K562 (cell line): Measurements from ENCODE around the gene PLPP4. TPM values are rescaled to one million over a fixed set of nuclear protein-coding genes. Genes with fewer than 3 reads are reported as not detected.

Experiments
- ATAC-seq: fragments of 200-7000 bp; cut with Tn5 transposase; 3 replicates; pipeline ENCODE4 v1.9.1; 2020; ENCODE audit warnings: moderate library complexity
- BruUV-seq: library from RNA; stranded (reverse); fragments of 400-500 nt; replicated peaks from 2 replicates; lab custom pipeline; 2021; lab: Mats Ljungman, UMichigan
- CTCF ChIA-PET: fragments of 300-600 bp; formaldehyde crosslinking; extraction: SDS; loops from one replicate; lab custom pipeline; 2021; ENCODE audit warnings: low intra/inter-chr PET ratio; lab: Yijun Ruan, JAX
- POLR2A ChIA-PET: fragments of 300-600, 350-650 bp; sonication (Branson Sonifier 250); formaldehyde crosslinking; extraction: SDS; loops from one replicate; lab custom pipeline; 2021; ENCODE audit warnings: antibody characterized with exemption, inconsistent platforms; lab: Yijun Ruan, JAX
- DNase-seq, 4 experiments: peaks; one replicate each; pipeline versions ENCODE4 v3.0.0 to v3.0.0-alpha.2; 2011 to 2018; ENCODE audit warnings: low spot score in 3 of 4, mixed read lengths in 3 of 4; ENCODE audit errors: extremely low read depth in 1 of 4
- FAIRE-seq: peaks from 2 replicates; lab custom pipeline; 2011; peaks lifted over from hg19 to GRCh38; lab: Jason Lieb, UNC
- H2AFZ ChIP-seq: 2 replicates; pipeline ENCODE4 v1.6.0; 2011; ENCODE audit warnings: low read depth, low read length, control low read depth, inconsistent platforms
- H3K27ac ChIP-seq: fragments of 200-600 bp; 3 replicates; pipeline ENCODE4 v1.8.0; 2011; ENCODE audit warnings: low read depth, mild to moderate bottlenecking, control low read depth, inconsistent platforms, low read length, moderate library complexity, mixed read lengths; ENCODE audit errors: extremely low read depth
- H3K27me3 ChIP-seq, 2 experiments: fragments of 300-600 bp in 1 of 2; 2 replicates in 1 of 2; 3 replicates in 1 of 2; pipeline versions ENCODE4 v1.6.0 to v1.8.0; 2011; ENCODE audit warnings: inconsistent platforms in 2 of 2, low read length in 2 of 2, mild to moderate bottlenecking in 1 of 2, mixed read lengths in 1 of 2, moderate library complexity in 1 of 2; ENCODE audit not compliant: control insufficient read depth in 2 of 2, insufficient read depth in 2 of 2
- H3K36me3 ChIP-seq: fragments of 300-600 bp; 3 replicates; pipeline ENCODE4 v1.8.0; 2011; ENCODE audit warnings: mild to moderate bottlenecking, low read length, inconsistent platforms; ENCODE audit not compliant: control insufficient read depth, insufficient read depth
- H3K4me1 ChIP-seq, 2 experiments: fragments of 200-600 bp in 1 of 2; replicated peaks in 1 of 2; 2 replicates in 1 of 2; 3 replicates in 1 of 2; pipeline versions ENCODE4 v1.5.1 to v1.8.0; 2011; ENCODE audit warnings: inconsistent platforms in 2 of 2, low read length in 2 of 2, mild to moderate bottlenecking in 1 of 2, mixed read lengths in 1 of 2, moderate library complexity in 1 of 2; ENCODE audit not compliant: control insufficient read depth in 2 of 2, insufficient read depth in 2 of 2
- H3K4me2 ChIP-seq: 2 replicates; pipeline ENCODE4 v1.6.1; 2011; ENCODE audit warnings: low read length, control low read depth, inconsistent platforms, mixed read lengths; ENCODE audit not compliant: insufficient read depth
- H3K4me3 ChIP-seq: fragments of 200-600 bp; sonication (generic), shearing (Covaris generic); 2 replicates; pipeline ENCODE4 v1.5.1; 2016; ENCODE audit warnings: control low read depth, inconsistent platforms
- H3K79me2 ChIP-seq: fragments of 200-600 bp; 3 replicates; pipeline ENCODE4 v1.8.0; 2011; ENCODE audit warnings: low read length, inconsistent platforms; ENCODE audit not compliant: control insufficient read depth, insufficient read depth
- H3K9ac ChIP-seq, 2 experiments: 2 replicates each; pipeline versions ENCODE4 v1.6.0 to v1.6.1; 2011; ENCODE audit warnings: low read depth in 2 of 2, low read length in 2 of 2, control low read depth in 1 of 2, inconsistent platforms in 1 of 2, mild to moderate bottlenecking in 1 of 2, mixed read lengths in 1 of 2; ENCODE audit not compliant: insufficient read depth in 1 of 2
- H3K9me1 ChIP-seq: one replicate; pipeline ENCODE4 v1.6.0; 2011; ENCODE audit warnings: inconsistent platforms, mild to moderate bottlenecking, low read length, moderate library complexity; ENCODE audit not compliant: control insufficient read depth, insufficient read depth
- H3K9me3 ChIP-seq: replicated peaks from 2 replicates; pipeline ENCODE4 v1.5.1; 2011; ENCODE audit warnings: low read depth, low read length, inconsistent platforms; ENCODE audit not compliant: control insufficient read depth, insufficient read depth
- H4K20me1 ChIP-seq: replicated peaks from 2 replicates; pipeline ENCODE4 v1.6.1; 2011; ENCODE audit warnings: low read length, inconsistent platforms, mixed read lengths; ENCODE audit not compliant: control insufficient read depth, insufficient read depth
- ATF2 ChIP-seq: sonication (generic); formaldehyde crosslinking; IDR thresholded peaks from 2 replicates; pipeline ENCODE4 v1.8.1; 2022; ENCODE audit warnings: missing genetic modification reagents
- BACH1 ChIP-seq: fragments of 200-800 bp; sonication (Bioruptor generic); IDR thresholded peaks from 2 replicates; pipeline ENCODE4 v1.6.1; 2016; ENCODE audit warnings: missing genetic modification characterization, missing compliant biosample characterization
- BRCA1 ChIP-seq, 2 experiments: fragments of 450-650 bp in 1 of 2; sonication (generic) in 1 of 2; formaldehyde crosslinking in 1 of 2; IDR thresholded peaks; 2 replicates each; pipeline versions ENCODE4 v1.5.0 to v1.6.1; 2017 to 2020; ENCODE audit warnings: mild to moderate bottlenecking in 1 of 2, missing genetic modification reagents in 1 of 2
- CBX1 ChIP-seq: sonication (generic); IDR thresholded peaks from 2 replicates; pipeline ENCODE4 v1.6.1; 2016; ENCODE audit warnings: antibody characterized with exemption, low read depth, mild to moderate bottlenecking
- CGGBP1 ChIP-seq: fragments of 250-450 bp; sonication (Bioruptor Pico); IDR thresholded peaks from 2 replicates; pipeline ENCODE4 v1.9.0; 2021; ENCODE audit warnings: mild to moderate bottlenecking
- CREB1 ChIP-seq, 2 experiments: sonication (generic) in 1 of 2; formaldehyde crosslinking in 1 of 2; IDR thresholded peaks; 2 replicates each; pipeline versions ENCODE4 v1.6.1 to v1.8.0; 2012 to 2022; ENCODE audit warnings: inconsistent platforms in 1 of 2, mild to moderate bottlenecking in 1 of 2, missing genetic modification reagents in 1 of 2, moderate library complexity in 1 of 2
- ERF ChIP-seq: fragments of 450-650 bp; formaldehyde crosslinking; IDR thresholded peaks from 2 replicates; pipeline ENCODE4 v1.4.0; 2020; ENCODE audit warnings: mild to moderate bottlenecking, mixed read lengths
- ESRRA ChIP-seq: fragments of 450-650 bp; IDR thresholded peaks from 2 replicates; pipeline ENCODE4 v1.6.1; 2014; ENCODE audit warnings: low read depth, mild to moderate bottlenecking, moderate library complexity, borderline replicate concordance
- GABPA ChIP-seq: fragments of 200-800 bp; sonication (Bioruptor generic); conservative IDR thresholded peaks from 2 replicates; pipeline ENCODE4 v1.6.1; 2016; ENCODE audit warnings: low read depth, missing genetic modification characterization, missing compliant biosample characterization
- PCBP2 ChIP-seq: fragments of 200-400 bp; formaldehyde crosslinking; IDR thresholded peaks from 2 replicates; pipeline ENCODE4 v1.6.1; 2018; ENCODE audit warnings: low read length, low read depth, mild to moderate bottlenecking, moderate library complexity; ENCODE audit not compliant: poor library complexity, severe bottlenecking
- POLR2B ChIP-seq: fragments of 450-650 bp; IDR thresholded peaks from 2 replicates; pipeline ENCODE4 v1.6.1; 2018; ENCODE audit warnings: low read depth; ENCODE audit not compliant: partially characterized antibody
- SNRNP70 ChIP-seq: fragments of 200-400 bp; formaldehyde crosslinking; optimal IDR thresholded peaks from 2 replicates; pipeline ENCODE3; 2017; ENCODE audit warnings: low read depth, low read length
- YBX1 ChIP-seq: fragments of 450-650 bp; IDR thresholded peaks from 2 replicates; pipeline ENCODE4 v1.7.1; 2016; ENCODE audit warnings: mild to moderate bottlenecking
- ZKSCAN3 ChIP-seq: fragments of 250-450 bp; sonication (Bioruptor Pico); IDR thresholded peaks from 2 replicates; pipeline ENCODE4 v1.4.0; 2020
- ZNF12 ChIP-seq: sonication (generic); formaldehyde crosslinking; IDR thresholded peaks from 2 replicates; pipeline ENCODE4 v1.4.0; 2020; ENCODE audit warnings: mild to moderate bottlenecking, missing genetic modification reagents
- ZNF143 ChIP-seq: sonication (generic); formaldehyde crosslinking; IDR thresholded peaks from 2 replicates; pipeline ENCODE4 v1.9.0; 2022; ENCODE audit warnings: mild to moderate bottlenecking, missing genetic modification reagents
- ZNF707 ChIP-seq: fragments of 250-450 bp; sonication (Bioruptor Pico); conservative IDR thresholded peaks from 2 replicates; pipeline ENCODE4 v1.8.0; 2022; ENCODE audit warnings: inconsistent platforms, mild to moderate bottlenecking, moderate library complexity
- ZNF717 ChIP-seq: fragments of 250-450 bp; sonication (Bioruptor Pico); IDR thresholded peaks from 2 replicates; pipeline ENCODE4 v1.5.0; 2021
- WGBS: fragments of 100-300 bp; shearing (Covaris generic); methylation state at CpG from one replicate; pipeline ENCODE4 v1.1.6; 2016; ENCODE audit warnings: low coverage, mixed read lengths; ENCODE audit not compliant: insufficient coverage; ENCODE audit errors: missing lambda C conversion rate; 5-methylcytosine and 5-hydroxymethylcytosine counted together
- in situ Hi-C: fragments of 300-500 bp; cut with MboI; formaldehyde crosslinking; loops from 4 replicates; pipeline ENCODE4 v1.15.0; 2018; ENCODE audit warnings: inconsistent platforms, mixed read lengths
- intact Hi-C: fragments of 100-400 bp; cut with micrococcal nuclease; formaldehyde crosslinking; loops from 2 replicates; pipeline ENCODE4 v1.14.2; 2022
- polyA plus RNA-seq, 8 experiments: library from polyadenylated mRNA; depleted of rRNA in 4 of 8; stranded (reverse) in 5 of 8; unstranded in 3 of 8; fragments of >200 nt; fragmentation: Nextera tagmentation in 2 of 8; fragmentation: Illumina TruSeq in 1 of 8; extraction: Ambion mirVana in 2 of 8; extraction: Trizol in 1 of 8; gene quantifications; 2 replicates each; pipeline versions ENCODE4 v1.2.1 to v1.2.3, GENCODE V29; 2011 to 2014; ENCODE audit warnings: inconsistent platforms in 1 of 8, missing spikeins in 1 of 8
- total RNA-seq, 7 experiments: library from RNA; depleted of rRNA in 6 of 7; stranded (reverse); fragments of >200 nt in 6 of 7; fragmentation: Illumina TruSeq in 2 of 7; extraction: Trizol in 2 of 7; gene quantifications; 2 replicates each; pipeline versions ENCODE4 v1.2.1 to v1.2.3, GENCODE V29; 2011 to 2021; ENCODE audit warnings: low replicate concordance in 1 of 7

The PLPP4 gene
- total and polyA plus RNA-seq, 9 of the 15 experiments (the other 6 are each of a cell fraction or from before 2014, with no cell fraction given): 0.08 TPM; not detected in 8

DNA sequence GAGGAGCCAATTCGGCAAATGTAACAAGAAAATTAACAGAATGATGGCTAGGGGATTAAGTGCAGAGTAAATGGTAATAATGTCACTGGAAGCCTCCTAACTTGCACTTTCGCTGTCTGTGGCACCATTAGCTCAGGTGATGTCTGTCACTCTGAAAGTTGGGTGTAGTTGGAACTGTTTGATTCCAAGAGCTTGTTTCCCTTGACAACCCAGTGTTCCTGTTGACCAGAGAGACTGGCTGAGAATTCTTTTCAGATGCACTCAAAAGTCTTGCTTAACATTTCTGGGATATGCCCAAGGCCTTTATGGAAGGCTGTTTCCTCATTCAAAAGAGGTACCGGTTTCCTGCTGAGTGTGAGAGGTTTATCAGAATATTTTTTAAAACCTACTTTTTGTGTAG, 49.6 kb downstream of the PLPP4 start:
- Histone ChIP-seq H3K36me3 (no peaks in the 10 kb centered on the region), H3K9ac (no peak overlapping the region), H3K4me1 (no peaks in the 10 kb centered on the region), H3K4me2 (no peak overlapping the region), H3K9me3 (no peaks in the 10 kb centered on the region), H3K27me3 (no peaks in the 10 kb centered on the region), H4K20me1 (no peaks in the 10 kb centered on the region), H2AFZ (no peak overlapping the region), H3K27ac (no peak overlapping the region), H3K9me1 (no peaks in the 10 kb centered on the region), H3K79me2 (no peaks in the 10 kb centered on the region), H3K4me3 (no peak overlapping the region)
- BruUV-seq: no TSS peak
- ChIA-PET POLR2A (no interaction called here), CTCF (no interaction called here)
- no peak for TF ChIP-seq SNRNP70
- TF ChIP-seq ZNF717: no peak
- no peak for ATAC-seq
- DNase-seq: no peak
- no peak for FAIRE-seq
- 0% methylated on average over 3 of the region's 3 CpGs for WGBS
- intact Hi-C loops (no loop called here), in situ Hi-C loops (no loop called here)

DNA sequence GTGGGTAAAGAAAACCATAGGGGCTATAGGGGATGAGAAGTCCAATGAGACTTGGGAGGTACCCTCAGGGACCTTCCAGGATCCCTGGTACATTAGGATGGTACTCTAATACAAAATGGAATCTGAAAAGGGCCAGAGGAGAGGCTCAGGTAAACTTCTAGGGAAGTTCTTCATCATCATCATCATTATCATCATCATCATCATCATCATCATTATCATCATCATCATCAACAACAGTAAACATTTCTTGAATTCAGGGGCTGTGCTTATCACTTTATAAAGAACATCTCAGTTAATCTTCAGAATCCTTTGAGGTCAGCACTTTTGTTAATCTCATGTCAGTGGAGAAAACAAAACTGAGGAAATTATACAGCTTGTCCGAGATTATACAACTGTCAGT, 50.1 kb downstream of the PLPP4 start:
- H3K4me3 ChIP-seq: no peak overlapping the region
- H3K27me3 ChIP-seq: no peaks in the 10 kb centered on the region
- no peak overlapping the region for H3K9ac ChIP-seq
- DNase-seq: no peak
- H3K27ac ChIP-seq: no peak overlapping the region
- no peak for TF ChIP-seq ERF (CRISPR knock-in tag)
- TF ChIP-seq CREB1 (IDR thresholded peaks at IDR 0.05): no peak
- TF ChIP-seq CREB1 (CRISPR knock-in tag; IDR thresholded peaks at IDR 0.05): no peak
- TF ChIP-seq GABPA: no peak
- TF ChIP-seq PCBP2: no peak
- TF ChIP-seq YBX1: no peak
- TF ChIP-seq ZNF707 (CRISPR knock-in tag): no peak
- no peak for TF ChIP-seq CBX1
- TF ChIP-seq BACH1: no peak
- no peak for TF ChIP-seq ATF2 (CRISPR knock-in tag)
- TF ChIP-seq ZNF143 (CRISPR knock-in tag): no peak
- no peak for TF ChIP-seq BRCA1 (IDR thresholded peaks at IDR 0.05)
- TF ChIP-seq BRCA1 (CRISPR knock-in tag; IDR thresholded peaks at IDR 0.05): no peak
- TF ChIP-seq POLR2B: no peak
- TF ChIP-seq ZKSCAN3: no peak
- TF ChIP-seq ZNF12: no peak
- TF ChIP-seq ESRRA: no peak
- no peak for TF ChIP-seq CGGBP1
- intact Hi-C loops: no loop called here
- H3K9me1 ChIP-seq: no peaks in the 10 kb centered on the region
- no peaks in the 10 kb centered on the region for H3K4me1 ChIP-seq
- H2AFZ ChIP-seq: no peak overlapping the region
- ChIA-PET POLR2A (no interaction called here), CTCF (no interaction called here)
- no peaks in the 10 kb centered on the region for H3K36me3 ChIP-seq
- no peaks in the 10 kb centered on the region for H4K20me1 ChIP-seq
- ATAC-seq: no peak
- no TSS peak for BruUV-seq
- no peaks in the 10 kb centered on the region for H3K79me2 ChIP-seq
- in situ Hi-C loops: no loop called here
- 0% methylated on average over 1 of the region's 1 CpG for WGBS
- no peaks in the 10 kb centered on the region for H3K9me3 ChIP-seq
- H3K4me2 ChIP-seq: no peak overlapping the region
- no peak for FAIRE-seq
